ENCODE data around the gene CSKMT.
"Not testable (repeated sequence)": the region's sequence is repeated elsewhere in the genome, so short reads cannot be mapped to it uniquely, and the experiment has no call there.

Gene CSKMT

DNA sequence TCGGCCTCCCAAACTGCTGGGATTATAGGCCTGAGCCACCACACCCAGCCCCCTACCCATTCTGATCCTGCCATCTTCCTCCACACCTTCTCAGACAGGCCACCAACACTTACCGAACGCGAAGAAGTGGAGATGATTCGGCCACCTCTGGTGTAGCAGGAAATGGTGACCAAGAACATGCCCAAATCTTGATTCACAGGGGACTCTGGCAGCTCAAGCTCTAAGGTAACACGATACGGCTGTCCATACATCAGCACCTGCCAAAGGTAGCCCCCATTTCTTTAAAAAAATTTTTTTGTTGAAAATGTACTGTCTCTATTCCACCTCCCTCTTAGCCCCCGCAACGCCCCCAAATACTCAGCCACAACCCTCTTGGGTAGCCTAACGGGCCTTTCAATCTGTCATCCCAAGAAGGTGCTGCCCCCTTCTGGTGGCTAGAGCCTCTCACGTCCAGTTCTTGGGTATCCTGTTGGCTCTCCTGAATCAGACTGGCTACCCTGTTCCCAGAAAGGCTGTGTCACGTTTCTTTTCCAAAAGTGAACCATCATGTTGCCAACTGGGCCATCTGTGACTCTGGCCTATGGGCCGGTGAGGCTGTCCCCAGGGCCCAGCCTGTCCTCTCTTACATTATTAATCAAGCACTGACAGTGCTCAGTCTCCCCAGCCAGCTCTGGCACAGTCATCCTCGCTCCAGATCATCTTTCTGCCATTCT lies 29.5 kb downstream of the CSKMT start:
- Histone ChIP-seq H3K27me3 (ENCODE audit: low read length) (no peaks in the 10 kb centered on the region), H3K79me2 (ENCODE audit: insufficient read depth, low read length) (no peaks in the 10 kb centered on the region), H3K9me2 (replicated peaks; ENCODE audit: insufficient read depth, low read length) (no peaks in the 10 kb centered on the region), H2AFZ (ENCODE audit: low read depth, low read length, severe bottlenecking) (no peak overlapping the region), H4K20me1 (ENCODE audit: low read depth, low read length) (no peaks in the 10 kb centered on the region), H3K36me3 (ENCODE audit: low read length) (no peaks in the 10 kb centered on the region), H3K4me2 (ENCODE audit: low read depth, low read length, poor library complexity, severe bottlenecking) (no peak overlapping the region), H3F3A (ENCODE audit: insufficient read depth) (0 out of 2 replicates have a peak, but pooled peaks cover 3% of the 10 kb centered on the region), H3K27ac (ENCODE audit: low read depth, low read length) (no peak overlapping the region), H3K9ac (ENCODE audit: low read length) (no peak overlapping the region), H3K4me3 (ENCODE audit: insufficient read depth, low read length, poor library complexity, severe bottlenecking) (no peak overlapping the region), H3K9me3 (ENCODE audit: insufficient read depth, low read length) (no peaks in the 10 kb centered on the region)
- no peak for TF ChIP-seq EZH2phosphoT487 (conservative IDR thresholded peaks at IDR 0.05; ENCODE audit: low read length)
- peak; percentile 85 for TF ChIP-seq CTCF (IDR thresholded peaks at IDR 0.05; ENCODE audit: insufficient read depth, low read length, poor library complexity, severe bottlenecking)

DNA sequence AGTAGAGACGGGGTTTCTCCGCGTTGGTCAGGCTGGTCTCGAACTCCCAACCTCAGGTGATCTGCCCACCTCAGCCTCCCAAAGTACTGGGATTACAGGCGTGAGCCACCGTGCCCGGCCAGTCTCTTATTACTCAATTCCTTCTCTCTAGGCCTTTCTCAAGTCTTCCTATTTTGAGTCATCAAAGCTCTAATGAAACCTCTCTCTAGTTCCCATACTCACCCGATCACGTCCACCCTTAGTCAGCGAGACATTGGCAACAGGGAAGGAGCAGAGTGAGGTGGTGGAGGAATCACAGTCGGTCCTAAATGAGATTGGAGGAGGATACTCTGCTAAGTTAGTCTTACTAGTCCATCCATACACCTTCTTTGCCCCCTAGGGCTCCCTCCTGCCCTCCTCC lies 37.1 kb downstream of the CSKMT start:
- H3K79me2 ChIP-seq (ENCODE audit: insufficient read depth, low read length) = no peaks in the 10 kb centered on the region
- H3K4me3 ChIP-seq (ENCODE audit: insufficient read depth, low read length, poor library complexity, severe bottlenecking) = no peak overlapping the region
- H2AFZ ChIP-seq (ENCODE audit: low read depth, low read length, severe bottlenecking) = no peak overlapping the region
- no peaks in the 10 kb centered on the region for H4K20me1 ChIP-seq (ENCODE audit: low read depth, low read length)
- H3K9ac ChIP-seq (ENCODE audit: low read length) = no peak overlapping the region
- H3K4me2 ChIP-seq (ENCODE audit: low read depth, low read length, poor library complexity, severe bottlenecking) = no peak overlapping the region
- H3K9me3 ChIP-seq (ENCODE audit: insufficient read depth, low read length) = no peaks in the 10 kb centered on the region
- no peak overlapping the region for H3K27ac ChIP-seq (ENCODE audit: low read depth, low read length)
- H3K36me3 ChIP-seq (ENCODE audit: low read length) = no peaks in the 10 kb centered on the region; the same call in 1 of the 2 replicates
- H3K27me3 ChIP-seq (ENCODE audit: low read length) = no peaks in the 10 kb centered on the region
- TF ChIP-seq CTCF (IDR thresholded peaks at IDR 0.05; ENCODE audit: insufficient read depth, low read length, poor library complexity, severe bottlenecking) = no peak
- no peak for TF ChIP-seq EZH2phosphoT487 (conservative IDR thresholded peaks at IDR 0.05; ENCODE audit: low read length)
- H3F3A ChIP-seq (ENCODE audit: insufficient read depth) = peaks cover 6% of the 10 kb centered on the region; the same call in 1 of the 2 replicates
- H3K9me2 ChIP-seq (replicated peaks; ENCODE audit: insufficient read depth, low read length) = no peaks in the 10 kb centered on the region

GRCh38 chr11:62703921-62704320 lies 38.8 kb downstream of the CSKMT start:
- H3K9ac ChIP-seq (ENCODE audit: low read length); H3K79me2 ChIP-seq (ENCODE audit: insufficient read depth, low read length); H3K9me3 ChIP-seq (ENCODE audit: insufficient read depth, low read length); H3K36me3 ChIP-seq (ENCODE audit: low read length); H3K27ac ChIP-seq (ENCODE audit: low read depth, low read length); H3K9me2 ChIP-seq (replicated peaks; ENCODE audit: insufficient read depth, low read length); H4K20me1 ChIP-seq (ENCODE audit: low read depth, low read length); H3K27me3 ChIP-seq (ENCODE audit: low read length); H3K4me3 ChIP-seq (ENCODE audit: insufficient read depth, low read length, poor library complexity, severe bottlenecking); H3K4me2 ChIP-seq (ENCODE audit: low read depth, low read length, poor library complexity, severe bottlenecking); H2AFZ ChIP-seq (ENCODE audit: low read depth, low read length, severe bottlenecking): not testable (repeated sequence)
- H3F3A ChIP-seq (ENCODE audit: insufficient read depth) = peaks cover 12% of the 10 kb centered on the region; the same call in 1 of the 2 replicates

- Histone ChIP-seq H3K9ac (ENCODE audit: low read length) (peak overlapping the region; percentile 56), H3K9me3 (ENCODE audit: insufficient read depth, low read length) (no peaks in the 10 kb centered on the region), H3K9me2 (replicated peaks; ENCODE audit: insufficient read depth, low read length) (no peaks in the 10 kb centered on the region), H2AFZ (ENCODE audit: low read depth, low read length, severe bottlenecking) (no peak overlapping the region), H3K27ac (ENCODE audit: low read depth, low read length) (no peak overlapping the region), H3K27me3 (ENCODE audit: low read length) (no peaks in the 10 kb centered on the region), H3K36me3 (ENCODE audit: low read length) (no peaks in the 10 kb centered on the region; the same call in 1 of the 2 replicates), H3F3A (ENCODE audit: insufficient read depth) (peaks cover 12% of the 10 kb centered on the region; the same call in 1 of the 2 replicates), H3K4me3 (ENCODE audit: insufficient read depth, low read length, poor library complexity, severe bottlenecking) (peak overlapping the region; percentile 60), H3K79me2 (ENCODE audit: insufficient read depth, low read length) (no peaks in the 10 kb centered on the region), H3K4me2 (ENCODE audit: low read depth, low read length, poor library complexity, severe bottlenecking) (peak overlapping the region; percentile 69), H4K20me1 (ENCODE audit: low read depth, low read length) (no peaks in the 10 kb centered on the region)
- TF ChIP-seq CTCF (IDR thresholded peaks at IDR 0.05; ENCODE audit: insufficient read depth, low read length, poor library complexity, severe bottlenecking) (no peak), EZH2phosphoT487 (conservative IDR thresholded peaks at IDR 0.05; ENCODE audit: low read length) (no peak)
These were observed 40.3 kb downstream of the CSKMT start for GRCh38 chr11:62705413-62705812.

All from SU-DHL-6 (cell line).